HG03520 (cell line): ENCODE results near the gene PPP1R18.
A peak's percentile ranks its signal among the peaks of the same experiment; 100 is the strongest.

Experiments
- ATAC-seq: cut with Tn5 transposase; IDR thresholded peaks from one replicate; pipeline ENCODE4 v1.9.1; 2021; ENCODE audit warnings: mild to moderate bottlenecking, moderate library complexity; ENCODE audit not compliant: unreplicated experiment

PPP1R18 gene

DNA sequence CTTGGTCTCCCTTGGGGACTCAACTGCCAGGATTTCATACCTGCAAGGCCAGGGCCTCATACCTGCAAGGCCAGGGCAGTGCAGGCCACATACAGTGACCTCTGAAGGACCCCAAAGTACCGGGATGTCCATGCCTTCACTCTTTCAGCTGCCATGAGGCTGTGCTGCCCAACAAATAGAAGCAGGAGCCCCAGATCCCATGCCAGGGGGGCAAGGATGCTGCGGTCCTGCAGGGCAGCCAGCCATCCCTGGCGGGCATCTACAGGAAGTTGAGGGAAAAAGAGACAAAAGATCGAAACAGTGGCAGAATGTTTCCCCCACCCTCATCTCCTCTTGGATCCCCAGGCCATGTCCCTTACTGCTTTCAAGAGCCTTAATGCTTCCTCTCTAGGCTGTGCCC, 3.5 kb upstream of the PPP1R18 start:
- ATAC-seq = no peak

DNA sequence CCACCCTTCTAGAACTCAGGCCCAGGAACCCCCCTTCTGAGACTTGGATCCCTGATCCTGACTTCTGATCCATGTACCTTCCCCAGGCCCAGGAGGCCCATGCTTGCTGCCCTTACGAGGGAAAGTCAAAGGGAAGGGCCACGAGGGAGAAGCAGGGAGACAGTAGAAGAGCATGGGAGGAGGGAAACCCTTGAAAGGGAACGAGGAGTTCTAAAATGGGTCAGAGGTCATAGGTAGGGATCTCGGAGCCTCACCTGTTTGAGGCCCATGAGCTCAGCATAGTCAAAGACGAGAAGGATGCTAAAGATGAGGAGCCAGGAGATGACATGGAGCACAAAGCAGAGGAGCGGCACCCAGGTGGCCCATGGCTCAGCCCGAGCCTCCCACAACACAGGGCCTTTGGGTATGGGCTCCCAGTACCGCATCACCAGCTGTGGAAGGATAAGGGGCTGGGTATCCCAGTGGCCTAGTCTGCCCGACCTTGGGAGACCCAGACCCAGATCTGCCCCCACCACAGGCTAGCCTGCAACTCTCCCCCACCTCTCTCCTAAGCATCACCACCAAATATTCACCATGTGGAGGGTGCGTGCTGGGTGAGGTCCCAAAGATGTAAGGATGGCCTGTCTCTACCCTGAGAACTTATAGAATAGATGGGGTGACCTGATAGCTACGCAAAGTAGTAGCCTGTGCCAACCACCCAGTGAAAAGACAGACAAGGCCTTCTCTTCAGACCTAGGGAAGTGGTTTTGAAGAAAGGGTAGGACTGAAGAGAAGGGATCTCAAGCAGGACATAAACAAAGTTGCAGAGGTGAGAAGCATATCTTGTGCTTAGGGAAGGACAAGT, 2.8 kb upstream of the PPP1R18 start:
- ATAC-seq = no peak

DNA sequence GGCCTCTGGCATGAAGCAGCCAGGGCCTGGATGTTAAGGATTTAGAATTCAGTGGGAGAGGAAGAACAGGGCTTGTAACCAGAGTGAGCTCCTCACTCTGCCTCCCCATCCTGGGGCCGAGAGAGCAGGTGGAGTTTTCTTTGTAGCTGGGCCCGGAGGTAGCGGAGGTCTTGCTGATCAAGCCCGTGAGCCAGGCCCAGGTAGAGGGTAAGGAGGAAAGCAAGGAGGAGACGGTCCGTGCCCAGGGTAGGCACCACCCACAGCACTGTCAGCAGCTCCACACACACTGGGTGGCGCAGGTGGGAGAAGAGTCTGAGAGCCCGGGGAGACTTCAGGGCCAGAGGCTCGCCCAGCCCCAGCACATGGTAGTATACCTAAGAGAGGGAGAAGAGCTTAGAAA, 2.1 kb upstream of the PPP1R18 start:
- ATAC-seq = no peak

DNA sequence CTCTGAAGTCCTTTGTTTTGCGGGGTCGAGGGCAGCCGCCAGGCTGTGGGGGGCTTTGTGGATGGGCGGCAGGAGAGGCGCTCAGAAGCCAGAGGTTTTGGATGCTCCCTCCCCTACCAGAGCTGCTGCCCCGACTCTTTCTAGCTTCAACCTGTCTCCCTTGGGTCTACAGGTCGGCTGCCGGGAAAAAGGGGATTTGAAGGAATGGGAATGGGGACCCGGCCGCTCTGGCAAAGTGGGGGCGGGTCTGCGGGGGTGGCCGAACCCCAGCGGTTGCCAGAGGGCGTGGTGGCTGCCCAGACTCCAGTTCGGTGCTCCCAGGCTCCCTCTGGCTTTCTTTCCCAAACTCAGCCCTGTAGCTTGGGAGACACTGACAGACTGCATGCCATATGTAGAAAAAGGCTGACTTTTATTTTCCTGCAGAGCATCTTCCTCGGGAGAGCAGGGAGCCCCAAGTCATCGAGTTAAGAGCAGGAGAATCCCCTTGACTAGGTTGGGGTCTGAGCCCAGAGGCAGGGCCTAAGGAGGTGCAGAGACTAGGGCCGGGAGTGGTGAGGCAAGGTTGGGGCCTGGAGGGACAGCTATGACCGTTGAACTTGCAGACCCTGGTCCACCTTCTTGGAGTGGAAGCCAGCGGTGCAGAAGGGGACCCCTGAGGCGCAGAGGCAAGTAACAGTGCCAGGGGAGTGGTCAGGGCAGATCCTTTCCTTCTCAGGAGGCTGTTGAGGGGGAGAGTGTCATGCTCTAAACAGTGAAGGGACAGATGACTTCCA, 1.4 kb upstream of the PPP1R18 start:
- no peak for ATAC-seq

DNA sequence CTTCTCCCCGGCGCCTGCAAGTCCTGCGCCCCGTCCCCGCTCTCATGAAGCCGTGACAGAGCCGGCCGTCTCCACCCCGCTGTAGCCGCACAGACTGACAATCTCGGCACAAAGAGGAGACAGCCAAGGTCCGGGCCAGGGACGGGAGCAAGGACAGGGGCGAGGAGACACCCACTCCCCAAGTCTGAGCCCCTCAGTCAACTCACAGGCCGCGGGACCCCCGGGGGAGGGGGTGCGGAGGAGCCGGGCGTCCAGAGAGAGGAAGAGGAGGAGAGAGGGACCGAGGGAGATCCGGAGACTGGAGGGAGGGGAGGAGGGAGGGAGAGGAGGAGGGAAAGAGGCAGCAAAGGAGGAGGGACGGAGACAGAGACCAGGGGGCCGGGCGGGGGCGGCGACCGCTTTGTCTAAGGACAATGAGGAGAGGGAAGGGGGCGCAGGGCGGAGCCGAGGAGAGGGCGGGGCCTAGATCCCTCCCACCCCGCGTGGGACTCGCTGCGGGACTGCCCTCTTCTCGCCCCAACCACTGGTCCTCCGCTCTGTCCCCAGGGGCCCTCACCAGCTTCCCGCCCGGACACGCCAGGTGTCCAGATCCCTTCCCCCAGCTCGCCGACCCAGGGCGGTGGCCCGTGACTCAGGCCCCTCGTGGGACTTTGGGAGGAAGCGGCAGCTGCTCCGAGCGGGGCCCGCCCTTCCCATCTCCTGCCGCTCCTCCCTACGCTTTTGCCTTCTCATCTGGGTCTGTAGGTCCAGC, 638 bp upstream of the PPP1R18 start:
- ATAC-seq = peak; percentile 41

DNA sequence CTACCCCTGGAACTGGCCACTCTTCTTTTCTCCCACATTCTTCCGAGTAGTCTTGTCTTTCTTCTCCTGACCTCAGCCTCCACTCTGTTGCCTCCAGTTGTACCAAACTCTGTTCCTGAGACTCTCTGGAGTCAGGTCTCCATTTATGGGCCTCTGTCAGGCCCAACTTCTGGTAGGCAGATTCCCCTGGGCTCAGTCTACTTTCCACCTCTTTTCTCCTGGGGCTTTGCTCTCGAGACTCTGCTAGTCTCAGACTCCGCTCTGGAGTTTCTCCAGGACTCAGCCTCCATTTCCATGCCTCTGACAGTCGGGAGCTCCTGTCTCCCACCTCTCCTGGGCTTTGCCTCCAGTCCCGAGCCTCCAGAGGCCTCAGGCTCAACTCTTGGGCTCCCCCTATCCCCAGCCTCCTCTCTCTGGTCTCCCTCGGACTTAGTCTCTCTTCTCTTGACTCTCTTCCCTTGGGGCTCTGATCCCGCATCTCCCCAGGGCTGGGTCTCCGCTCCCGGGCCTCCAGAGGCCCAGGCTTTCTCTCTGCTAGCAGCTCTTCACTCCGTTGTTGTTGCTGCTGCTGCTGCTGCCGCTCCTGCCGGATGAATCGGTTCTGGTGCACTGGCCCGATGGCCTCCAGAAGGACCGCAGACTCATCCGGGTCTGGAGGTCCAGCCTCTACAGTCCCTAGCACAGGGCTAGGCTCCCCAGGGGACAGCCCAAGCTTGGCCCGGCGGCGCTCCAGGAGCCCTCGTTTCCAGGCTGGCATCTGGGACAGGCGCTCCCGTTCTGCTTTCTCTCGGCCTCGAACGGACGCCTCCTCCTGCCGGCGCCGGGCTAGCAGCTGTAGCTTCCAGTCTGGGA, 1.1 kb downstream of the PPP1R18 start:
- ATAC-seq = no peak

DNA sequence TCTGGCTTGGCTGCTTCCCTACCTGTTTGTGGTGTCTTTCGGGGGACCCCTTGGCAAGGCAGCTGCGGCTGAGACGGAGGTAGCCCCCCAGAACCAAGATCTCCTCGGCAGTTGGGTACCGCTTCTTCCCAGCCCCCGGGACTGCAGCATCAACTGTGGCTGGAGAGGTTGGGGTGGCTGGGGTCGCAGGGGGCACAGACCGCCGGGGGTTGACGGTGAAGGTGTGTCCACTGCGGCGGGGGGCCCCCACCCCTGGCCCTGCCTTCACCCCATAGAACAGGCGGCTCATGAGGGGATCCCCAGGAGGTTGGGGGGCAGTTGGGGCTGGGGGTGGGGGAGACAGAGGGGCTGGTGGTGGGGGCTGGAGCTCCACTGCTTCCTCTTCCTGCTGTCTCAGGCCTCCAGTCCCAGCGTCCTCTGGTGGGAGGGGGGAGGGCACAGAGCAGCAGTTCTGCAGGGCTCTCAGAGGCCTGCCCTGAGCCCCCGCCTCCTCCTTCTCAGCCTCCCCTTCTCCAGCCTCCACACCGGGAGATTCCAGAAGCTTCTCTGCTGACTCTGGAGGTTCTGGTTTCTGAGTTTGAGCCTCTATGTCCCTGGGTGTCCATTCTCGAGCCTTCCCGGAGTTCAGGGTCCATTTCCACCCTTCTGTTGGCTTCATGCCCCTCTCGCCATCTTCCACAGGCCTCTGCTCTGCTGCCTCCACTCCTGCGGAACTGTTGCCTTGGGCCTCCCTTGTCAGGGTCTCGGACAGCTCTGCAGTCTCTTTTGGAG, 1.9 kb downstream of the PPP1R18 start:
- ATAC-seq = no peak

DNA sequence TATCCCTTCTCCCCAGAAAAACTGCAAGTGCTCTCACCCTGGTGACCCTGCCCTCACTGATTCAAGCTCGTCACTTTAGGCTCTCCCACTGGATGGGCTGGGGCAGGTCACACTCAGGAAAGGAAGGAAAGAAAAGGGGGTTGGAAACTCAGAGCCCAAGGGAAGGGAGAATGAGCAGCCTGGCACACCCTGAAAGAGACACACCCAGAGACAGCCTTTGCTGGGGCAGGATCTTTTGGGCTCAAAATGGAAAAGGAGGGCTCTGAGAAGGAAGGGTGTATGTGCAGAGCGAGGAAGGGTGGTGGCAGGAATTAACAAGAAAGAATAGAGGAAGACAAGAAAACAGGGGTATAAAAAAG, 2.5 kb downstream of the PPP1R18 start:
- ATAC-seq = no peak

DNA sequence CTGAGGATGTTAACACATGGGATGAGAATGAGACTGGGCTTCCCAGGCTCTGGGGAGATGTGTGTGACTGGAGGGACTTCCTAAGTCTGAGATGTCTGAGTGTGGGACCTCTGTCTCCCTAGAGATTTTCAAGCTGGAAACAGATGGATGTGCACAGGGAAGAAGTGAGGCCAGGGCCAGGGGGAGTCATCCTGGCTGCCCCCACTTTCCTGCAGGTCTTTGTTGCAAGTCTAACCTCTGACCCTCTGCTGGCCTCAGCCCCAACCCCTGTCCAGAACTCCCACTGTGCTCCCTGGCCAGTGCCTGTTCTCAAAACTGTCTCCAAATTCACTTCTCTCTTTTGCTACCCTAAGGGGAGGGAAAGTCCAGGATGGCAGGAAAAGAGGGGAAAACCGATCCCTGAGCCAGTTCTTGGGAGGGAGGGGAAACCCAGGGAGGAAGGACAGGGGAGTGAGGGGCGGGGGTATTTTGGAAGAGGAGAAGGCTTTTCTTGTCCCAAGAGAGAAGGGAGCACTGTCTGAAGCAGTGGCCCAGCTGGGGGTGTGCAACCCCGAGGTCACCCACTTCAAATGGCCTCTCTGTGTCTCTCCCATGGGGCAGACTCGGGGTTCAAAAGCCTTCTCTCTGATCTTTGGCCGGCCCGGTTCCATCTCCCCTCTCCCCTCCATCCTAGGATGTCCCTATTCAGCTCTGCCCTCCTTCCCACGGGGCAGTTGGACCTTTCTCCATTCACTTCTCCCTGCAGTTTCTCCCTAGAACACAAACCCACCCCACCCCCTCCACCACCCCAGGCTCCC, 3.1 kb downstream of the PPP1R18 start:
- ATAC-seq = no peak

DNA sequence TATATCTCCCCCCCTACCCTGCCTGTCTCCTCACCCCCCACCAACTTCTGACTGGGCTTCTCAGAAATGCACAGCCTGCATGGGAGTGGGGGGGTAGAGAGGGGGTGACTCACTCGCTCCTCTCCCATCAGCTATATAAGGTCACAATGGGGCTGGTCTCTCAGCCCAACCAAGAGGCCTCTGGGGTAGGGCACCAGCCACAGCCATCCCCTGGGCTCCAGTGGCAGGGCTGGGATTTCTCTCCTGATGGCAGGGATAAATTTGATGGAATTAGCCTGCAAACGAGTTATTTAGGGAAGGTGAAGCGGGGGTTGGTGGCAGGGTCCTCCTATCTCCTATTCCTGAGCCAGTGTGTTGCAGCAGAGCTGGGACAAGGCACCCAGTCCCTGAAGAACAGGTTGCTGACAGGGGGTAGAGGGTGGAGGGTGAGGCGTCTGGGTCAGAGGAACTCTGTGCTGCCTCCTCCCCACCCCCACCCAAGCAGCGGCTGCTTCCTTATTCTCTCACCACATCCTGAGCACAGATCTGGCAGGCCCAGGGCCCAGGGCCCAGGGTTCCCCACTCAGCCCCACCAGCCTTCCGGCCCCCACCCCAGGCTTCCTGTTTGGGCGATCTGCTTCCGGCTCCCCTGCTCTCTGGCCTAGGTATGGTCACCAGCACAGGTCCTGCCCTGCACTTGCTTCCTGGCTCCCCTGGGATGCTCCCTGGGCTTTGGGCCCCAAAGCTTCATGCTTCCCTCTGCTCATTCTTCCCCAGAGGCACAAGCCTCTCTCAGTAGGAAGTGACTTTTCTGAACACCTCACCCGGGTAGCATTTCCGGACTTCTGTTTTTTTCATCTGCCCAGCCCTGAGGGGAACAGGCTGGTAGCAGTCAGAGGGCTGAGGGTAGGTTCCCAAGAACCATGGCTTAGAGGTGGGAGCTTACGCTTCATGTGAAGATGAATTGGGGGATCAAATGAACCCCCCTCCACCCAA, 4.0 kb downstream of the PPP1R18 start:
- ATAC-seq = no peak

DNA sequence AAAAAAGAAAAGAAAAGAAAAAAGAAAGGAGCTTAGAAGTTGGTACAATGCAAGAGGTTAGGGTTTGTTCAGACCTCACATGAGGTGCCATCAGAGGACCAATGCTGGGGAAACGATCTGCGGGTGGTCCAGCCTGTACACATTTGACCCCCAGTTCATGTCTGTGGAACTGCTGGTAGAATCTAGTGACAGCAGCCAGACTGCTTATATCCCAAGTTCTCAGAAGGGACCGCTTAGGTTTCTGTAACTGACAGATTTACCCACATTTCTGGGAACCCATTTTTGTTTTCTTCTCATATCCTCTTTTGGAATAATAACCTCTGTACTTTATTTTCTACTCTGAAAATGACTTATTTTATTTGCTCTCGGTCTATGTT, 4.7 kb downstream of the PPP1R18 start:
- no peak for ATAC-seq

DNA sequence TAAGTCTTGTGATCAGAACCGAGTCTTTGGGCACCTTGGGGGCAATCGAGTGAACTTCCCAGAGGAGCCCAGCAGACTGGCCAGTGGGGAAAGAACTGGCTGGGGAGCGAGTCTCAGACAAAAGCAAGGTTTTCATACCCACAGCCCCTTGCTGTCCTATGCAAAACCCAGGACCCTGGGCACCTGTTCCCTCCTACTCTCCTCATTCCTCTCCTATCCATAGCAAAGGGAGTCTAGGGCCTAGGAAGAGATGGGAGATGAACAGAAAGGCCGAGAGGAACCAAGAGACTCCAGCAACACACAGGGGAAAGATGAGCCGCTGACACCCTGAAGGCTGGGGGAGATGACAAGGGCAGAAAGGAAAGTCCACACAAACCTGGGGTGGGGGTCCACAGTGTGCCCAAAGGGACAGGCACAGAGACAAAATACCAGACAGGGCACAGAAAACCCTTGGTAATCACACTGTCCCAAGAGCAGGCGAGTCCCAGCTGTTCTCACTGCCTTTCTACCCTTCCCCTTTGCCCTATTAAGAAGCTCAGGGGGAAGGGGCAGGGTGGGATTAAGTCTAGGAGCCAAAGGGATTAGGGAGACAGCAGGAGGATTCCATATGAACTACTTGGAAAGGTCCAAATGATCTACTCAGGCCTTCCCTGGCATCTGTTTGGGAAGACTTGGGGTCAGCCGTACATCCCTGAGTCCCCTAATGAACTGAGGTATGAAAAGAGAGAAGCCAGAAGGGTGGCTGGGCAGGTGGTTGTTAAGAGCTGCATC, 6.5 kb downstream of the PPP1R18 start:
- no peak for ATAC-seq

DNA sequence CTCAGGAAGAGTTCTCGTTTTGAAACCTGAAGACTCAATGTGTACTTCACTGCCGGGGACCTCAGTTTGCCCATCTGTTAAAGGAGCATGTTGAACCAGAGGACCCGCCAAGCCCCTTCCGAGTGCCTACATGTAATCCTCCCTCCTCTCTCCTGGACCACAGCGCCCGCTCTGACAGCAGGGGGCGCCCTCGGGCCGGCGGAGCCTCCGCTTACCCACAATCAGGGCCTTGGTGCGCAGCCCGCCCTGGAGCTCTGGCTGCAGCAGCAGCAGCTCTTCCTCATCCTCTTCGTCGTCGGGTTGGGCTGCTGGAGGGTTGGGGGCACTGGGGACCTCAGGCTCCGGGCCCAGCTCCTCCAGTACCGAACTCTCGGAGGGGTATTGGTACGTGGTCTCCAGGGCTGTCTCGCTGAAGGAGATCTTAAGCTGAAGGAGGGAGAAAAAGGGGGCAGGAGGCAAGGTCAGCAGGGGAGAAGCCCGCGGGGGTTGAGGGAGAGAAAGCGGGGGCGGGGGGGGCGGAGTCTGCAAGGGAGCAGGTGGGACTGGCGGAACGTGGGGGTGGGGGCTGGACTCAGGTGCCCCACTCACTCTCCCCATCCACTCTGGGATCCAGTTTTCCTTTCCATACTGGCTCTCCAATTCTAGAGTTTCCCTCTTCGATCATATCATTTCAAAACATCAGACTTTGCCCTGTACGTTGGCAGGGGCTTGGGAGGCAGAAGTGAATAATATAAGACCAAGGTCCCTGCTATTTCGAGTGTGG, 7.3 kb downstream of the PPP1R18 start:
- no peak for ATAC-seq

DNA sequence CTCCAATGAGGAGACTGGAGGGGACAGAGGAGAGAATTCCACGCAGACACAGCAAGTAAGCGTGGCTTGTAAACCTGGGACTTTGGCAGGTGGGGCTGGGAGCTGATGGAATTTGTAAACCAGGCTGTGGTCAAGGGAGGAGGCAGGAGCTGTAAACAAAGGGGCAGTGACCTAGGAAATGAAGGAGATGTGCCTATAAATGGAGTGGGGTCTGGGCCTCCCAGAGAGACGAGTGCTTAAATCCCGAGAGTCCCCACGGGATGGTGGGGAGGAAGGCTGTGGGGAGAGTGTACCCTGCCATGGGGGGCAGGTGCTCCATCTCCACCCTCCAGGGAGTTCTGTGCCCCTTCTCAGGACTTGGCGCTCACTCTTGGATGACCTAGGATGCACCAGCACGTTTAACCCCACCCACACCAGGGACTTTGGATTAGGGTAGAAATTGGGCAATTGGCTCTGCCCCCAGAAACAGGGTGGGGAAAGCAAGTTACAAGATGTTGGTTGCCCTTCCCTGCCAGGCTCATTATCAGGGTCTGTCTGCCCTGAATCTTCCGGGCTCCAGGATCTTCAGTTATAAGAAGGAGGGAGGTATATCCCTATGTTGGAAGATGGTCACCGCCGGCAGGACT, 9.7 kb downstream of the PPP1R18 start:
- ATAC-seq = no peak

DNA sequence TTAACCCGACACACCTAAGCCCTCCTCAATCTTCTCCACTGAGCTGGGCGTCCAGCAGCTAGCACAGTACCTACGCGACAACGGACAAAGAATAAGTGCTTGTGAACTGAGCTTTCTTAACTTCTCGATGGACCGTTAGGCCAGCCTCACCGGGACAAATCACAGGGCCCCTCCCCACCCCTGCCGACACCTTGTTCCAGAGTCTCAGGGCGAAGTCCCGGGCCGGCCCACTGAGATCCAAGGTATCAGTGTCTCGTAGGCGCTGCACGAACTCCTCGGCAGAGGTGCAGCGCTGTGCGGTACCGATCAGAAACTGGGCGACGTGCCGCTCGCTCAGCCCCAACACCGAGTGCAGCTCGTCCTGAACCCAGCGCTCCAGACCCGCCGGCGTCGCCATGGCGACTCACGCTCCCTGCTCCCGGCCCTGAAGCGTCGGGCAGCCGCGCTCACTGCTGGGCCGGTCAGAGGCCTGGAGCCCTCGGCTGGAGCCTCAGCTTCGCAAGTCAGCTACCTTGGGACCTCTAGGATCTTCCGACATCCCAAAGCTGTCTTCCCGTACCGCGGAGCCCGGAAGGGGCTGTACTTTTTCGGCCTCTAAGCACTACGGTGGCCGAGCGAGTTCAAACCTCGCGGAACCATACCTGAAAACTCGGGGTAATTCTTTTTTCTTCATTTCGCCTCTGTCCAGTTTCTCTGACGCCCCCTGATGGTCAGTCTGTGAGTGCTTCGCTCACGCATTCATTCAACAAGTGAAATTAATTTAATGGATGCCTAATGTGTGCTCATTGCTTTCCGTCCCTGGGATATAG, 13.8 kb downstream of the PPP1R18 start, which contains the start of gene DHX16:
DHX16 (minus strand) TSS at position 562 of the 809 bp plus-strand sequence; CDS start at position 397, 165 bp downstream.
- peak; percentile 57 for ATAC-seq
